GM12878 (cell line): ENCODE measurements around the gene KLHL2. TPM values are rescaled to one million over a fixed set of nuclear protein-coding genes. Genes with fewer than 3 reads are reported as not detected.

Experiments
- ATAC-seq: fragments of 200-7000 bp; cut with Tn5 transposase; 3 replicates; pipeline ENCODE4 v1.9.1; 2020; ENCODE audit warnings: mild to moderate bottlenecking, moderate library complexity
- BruUV-seq: library from RNA; stranded (reverse); fragments of 400-500 nt; replicated peaks from 2 replicates; lab custom pipeline; 2021; lab: Mats Ljungman, UMichigan
- CTCF ChIA-PET: fragments of 300-600 bp; sonication (Branson Sonifier 250); formaldehyde crosslinking; extraction: SDS; loops from one replicate; lab custom pipeline; 2021; ENCODE audit warnings: inconsistent platforms; lab: Yijun Ruan, JAX
- POLR2A ChIA-PET: fragments of 350-600 bp; formaldehyde crosslinking; extraction: SDS; loops from one replicate; lab custom pipeline; 2021; ENCODE audit warnings: inconsistent platforms; lab: Charles Lee
- RAD21 ChIA-PET: fragments of 300-600 bp; sonication (Branson Sonifier 250); formaldehyde crosslinking; loops from one replicate; lab custom pipeline; 2023; ENCODE audit warnings: antibody characterized with exemption; ENCODE audit not compliant: unreplicated experiment; lab: Charles Lee
- SMC1A ChIA-PET: fragments of 300-600 bp; sonication (Branson Sonifier 250); formaldehyde crosslinking; loops from one replicate; lab custom pipeline; 2023; ENCODE audit not compliant: unreplicated experiment, uncharacterized antibody; lab: Charles Lee
- DNase-seq: peaks from one replicate; pipeline ENCODE4 v3.0.0-alpha.2; 2011; ENCODE audit warnings: low read depth, low spot score
- FAIRE-seq: peaks from 3 replicates; lab custom pipeline; 2011; peaks lifted over from hg19 to GRCh38; lab: Jason Lieb, UNC
- H2AFZ ChIP-seq: 2 replicates; pipeline ENCODE4 v1.6.0; 2011; ENCODE audit warnings: low read depth, low read length, control low read depth; ENCODE audit not compliant: control insufficient read depth
- H3K27ac ChIP-seq: 2 replicates; pipeline ENCODE4 v1.5.1; 2011; ENCODE audit warnings: control low read depth; ENCODE audit not compliant: control insufficient read depth, insufficient read depth
- H3K27me3 ChIP-seq, 2 experiments: replicated peaks in 1 of 2; 2 replicates each; pipeline versions ENCODE4 v1.6.0 to v1.6.1; 2011; ENCODE audit warnings: low read length in 1 of 2; ENCODE audit not compliant: control insufficient read depth in 2 of 2, insufficient read depth in 2 of 2
- H3K36me3 ChIP-seq, 2 experiments: 2 replicates each; pipeline ENCODE4 v1.5.1; 2011; ENCODE audit warnings: low read length in 1 of 2; ENCODE audit not compliant: control insufficient read depth in 2 of 2, insufficient read depth in 2 of 2
- H3K4me1 ChIP-seq: 2 replicates; pipeline ENCODE4 v1.6.1; 2011; ENCODE audit warnings: mild to moderate bottlenecking, low read length, moderate library complexity, mixed read lengths; ENCODE audit not compliant: control insufficient read depth, insufficient read depth
- H3K4me2 ChIP-seq: 2 replicates; pipeline ENCODE4 v1.6.0; 2011; ENCODE audit warnings: control low read depth; ENCODE audit not compliant: control insufficient read depth, insufficient read depth
- H3K4me3 ChIP-seq: fragments of 200-600 bp; sonication (generic); 2 replicates; pipeline ENCODE4 v1.5.1; 2016
- H3K79me2 ChIP-seq: 2 replicates; pipeline ENCODE4 v1.6.0; 2011; ENCODE audit warnings: low read length; ENCODE audit not compliant: control insufficient read depth, insufficient read depth
- H3K9ac ChIP-seq: 2 replicates; pipeline ENCODE4 v1.8.0; 2011; ENCODE audit warnings: low read length, control low read depth, mixed read lengths; ENCODE audit not compliant: control insufficient read depth, insufficient read depth
- H3K9me3 ChIP-seq: replicated peaks from 3 replicates; pipeline ENCODE4 v1.5.1; 2011; ENCODE audit warnings: mild to moderate bottlenecking, low read length; ENCODE audit not compliant: control insufficient read depth, insufficient read depth
- H4K20me1 ChIP-seq: 2 replicates; pipeline ENCODE4 v1.6.0; 2011; ENCODE audit not compliant: control insufficient read depth, insufficient read depth
- BMI1 ChIP-seq: fragments of 450-650 bp; IDR thresholded peaks from 2 replicates; pipeline ENCODE4 v1.6.1; 2016; ENCODE audit warnings: mild to moderate bottlenecking, moderate library complexity, borderline replicate concordance
- CHD4 ChIP-seq: fragments of 200-600 bp; sonication (generic); IDR thresholded peaks from 2 replicates; pipeline ENCODE4 v1.6.1; 2016; ENCODE audit warnings: mild to moderate bottlenecking
- E4F1 ChIP-seq: fragments of 450-650 bp; IDR thresholded peaks from 2 replicates; pipeline ENCODE4 v1.6.1; 2018; ENCODE audit warnings: borderline replicate concordance, mild to moderate bottlenecking; ENCODE audit not compliant: partially characterized antibody
- EGR1 ChIP-seq, 2 experiments: IDR thresholded peaks; 1 replicate in 1 of 2; 2 replicates in 1 of 2; pipeline ENCODE4 v1.6.1; 2011 to 2012; ENCODE audit warnings: low read depth in 2 of 2, low read length in 2 of 2, borderline replicate concordance in 1 of 2, mild to moderate bottlenecking in 1 of 2, moderate library complexity in 1 of 2
- IKZF2 ChIP-seq, 2 experiments: fragments of 450-650 bp; IDR thresholded peaks; 2 replicates each; pipeline ENCODE4 v1.6.1; 2017; ENCODE audit warnings: mild to moderate bottlenecking in 2 of 2, moderate library complexity in 2 of 2
- LARP7 ChIP-seq: fragments of 450-650 bp; IDR thresholded peaks from 2 replicates; pipeline ENCODE4 v1.6.1; 2017; ENCODE audit warnings: mild to moderate bottlenecking
- MEF2B ChIP-seq: fragments of 450-650 bp; IDR thresholded peaks from 2 replicates; pipeline ENCODE4 v1.6.1; 2018; ENCODE audit warnings: mild to moderate bottlenecking, moderate library complexity; ENCODE audit not compliant: partially characterized antibody, poor library complexity, severe bottlenecking
- MTA3 ChIP-seq: IDR thresholded peaks from 2 replicates; pipeline ENCODE4 v1.6.1; 2012; ENCODE audit warnings: low read length, inconsistent platforms, borderline replicate concordance
- NFYB ChIP-seq: IDR thresholded peaks from 2 replicates; pipeline ENCODE4 v1.6.1; 2011; ENCODE audit warnings: low read depth, mild to moderate bottlenecking, low read length, improper control_type of control experiment, moderate library complexity; ENCODE audit not compliant: insufficient read depth
- RAD51 ChIP-seq: fragments of 450-650 bp; IDR thresholded peaks from 2 replicates; pipeline ENCODE4 v1.6.1; 2016; ENCODE audit warnings: moderate library complexity, mild to moderate bottlenecking, inconsistent platforms
- RUNX3 ChIP-seq: IDR thresholded peaks from 2 replicates; pipeline ENCODE4 v1.6.1; 2012; ENCODE audit warnings: low read length, inconsistent platforms
- SIX5 ChIP-seq: IDR thresholded peaks from 2 replicates; pipeline ENCODE4 v1.6.1; 2011; ENCODE audit warnings: mild to moderate bottlenecking, low read depth, low read length, moderate library complexity; ENCODE audit not compliant: severe bottlenecking
- TCF12 ChIP-seq: IDR thresholded peaks from 2 replicates; pipeline ENCODE4 v1.6.1; 2011; ENCODE audit warnings: low read depth, mild to moderate bottlenecking, low read length
- ZNF207 ChIP-seq: fragments of 450-650 bp; IDR thresholded peaks from 2 replicates; pipeline ENCODE4 v1.6.1; 2014; ENCODE audit warnings: antibody characterized with exemption, mild to moderate bottlenecking, borderline replicate concordance
- WGBS: methylation state at CpG from one replicate; pipeline ENCODE4 v1.1.6; 2016; ENCODE audit warnings: low lambda C conversion rate; ENCODE audit not compliant: insufficient replicate concordance, insufficient coverage; ENCODE audit errors: missing lambda C conversion rate; 5-methylcytosine and 5-hydroxymethylcytosine counted together
- in situ Hi-C: fragments of 300-500 bp; cut with MboI; formaldehyde crosslinking; loops from 9 replicates; pipeline ENCODE4 v1.14.3; 2018; ENCODE audit warnings: mixed read lengths
- intact Hi-C: fragments of 100-400 bp; cut with micrococcal nuclease; formaldehyde crosslinking; loops from one replicate; pipeline ENCODE4 v1.14.2; 2022; ENCODE audit not compliant: unreplicated experiment
- polyA plus RNA-seq, 11 experiments: library from polyadenylated mRNA; depleted of rRNA in 4 of 11; unstranded in 6 of 11; stranded (reverse) in 5 of 11; fragments of >200 nt; fragmentation: Nextera tagmentation in 4 of 11; fragmentation: Illumina TruSeq in 1 of 11; extraction: Ambion mirVana in 4 of 11; extraction: Trizol in 1 of 11; gene quantifications; 1 replicate in 1 of 11; 2 replicates in 10 of 11; pipeline versions ENCODE4 v1.2.1 to v1.2.3, GENCODE V29; 2011 to 2016; ENCODE audit warnings: inconsistent platforms in 2 of 11, missing spikeins in 2 of 11, low read depth in 1 of 11
- total RNA-seq, 4 experiments: library from RNA; depleted of rRNA in 3 of 4; stranded (reverse); fragments of >200 nt in 3 of 4; fragmentation: Illumina TruSeq in 1 of 4; extraction: Trizol in 1 of 4; gene quantifications; 2 replicates each; pipeline versions ENCODE4 v1.2.1 to v1.2.3, GENCODE V29; 2013 to 2021

The KLHL2 gene
- total and polyA plus RNA-seq, 10 of the 15 experiments (the other 5 are each of a cell fraction or from before 2014, with no cell fraction given) = 4.8 to 22.8 (median 12.9) TPM

- in situ Hi-C loops = no loop called here
- no peak overlapping the region for H3K27ac ChIP-seq
- DNase-seq = no peak
Measured at GRCh38 chr4:165192956-165193355, 14.4 kb upstream of the KLHL2 start.

More at GRCh38 chr4:165192956-165193355, 14.4 kb upstream of the KLHL2 start:
- H3K4me3 ChIP-seq = no peak overlapping the region
- H3K27me3 ChIP-seq = no peaks in the 10 kb centered on the region
- no peak overlapping the region for H3K9ac ChIP-seq
- no peaks in the 10 kb centered on the region for H3K4me1 ChIP-seq
- H4K20me1 ChIP-seq = no peaks in the 10 kb centered on the region
- ChIA-PET SMC1A (interaction anchor here (0.6 to 1.9 kb wide), 4 partner anchors 9 to 43 kb away, joined by 3 to 4 read pairs (median 3); no protein-coding TSS in a partner anchor), POLR2A (interaction anchor here (0.6 kb wide), 1 partner anchor 411 kb away, joined by 4 read pairs; no protein-coding TSS in a partner anchor), CTCF (no interaction called here), RAD21 (no interaction called here)
- H3K9me3 ChIP-seq = no peaks in the 10 kb centered on the region
- 76% methylated on average over 4 of the region's 4 CpGs for WGBS
- H2AFZ ChIP-seq = no peak overlapping the region
- BruUV-seq = no TSS peak
- FAIRE-seq = no peak
- no peaks in the 10 kb centered on the region for H3K79me2 ChIP-seq
- no peak for ATAC-seq
- intact Hi-C loops = no loop called here
- no peaks in the 10 kb centered on the region for H3K36me3 ChIP-seq
- no peak overlapping the region for H3K4me2 ChIP-seq
- TF ChIP-seq MTA3 = no peak
- TF ChIP-seq MEF2B = no peak
- no peak for TF ChIP-seq CHD4
- TF ChIP-seq RAD51 = no peak
- TF ChIP-seq LARP7 = no peak
- no peak for TF ChIP-seq BMI1
- no peak for TF ChIP-seq RUNX3
- TF ChIP-seq EGR1 (IDR thresholded peaks at IDR 0.05; ENCODE audit: borderline replicate concordance in 1 of 2, low read depth in 2 of 2, low read length in 2 of 2) = no peak
- no peak for TF ChIP-seq TCF12
- no peak for TF ChIP-seq E4F1
- TF ChIP-seq SIX5 = no peak
- no peak for TF ChIP-seq NFYB
- no peak for TF ChIP-seq ZNF207
- no peak for TF ChIP-seq IKZF2 (IDR thresholded peaks at IDR 0.05)
